ENCODE measurements around the gene HYPK. TPM values are rescaled to one million over a fixed set of nuclear protein-coding genes. Genes with fewer than 3 reads are reported as not detected.

The HYPK gene
- total RNA-seq, 1 experiment from 2014 or later = 16.9 TPM

GRCh38 chr15:43845421-43845820 lies 45.0 kb downstream of the HYPK start:
- DNase-seq (ENCODE audit: low spot score) = no peak

GRCh38 chr15:43851251-43851650 lies 50.9 kb downstream of the HYPK start:
- DNase-seq (ENCODE audit: low spot score) = no peak

- no peak for DNase-seq (ENCODE audit: low spot score)
These were observed 52.2 kb downstream of the HYPK start for GRCh38 chr15:43852607-43853006.

Small RNA genes within 50 kb of the gene (small RNA-seq; reads per million reads assigned to genes)
- gene MIR1282 = not detected

Other genes starting within 250 kb of the HYPK start
- 51.8 and 62.5 TPM in 2 replicates for gene PPIP5K1, start 210.4 kb upstream of the HYPK start, total RNA-seq (2014; rRNA removed; shearing (Covaris generic))
- gene CKMT1B, start 206.6 kb upstream of the HYPK start, total RNA-seq (2014; rRNA removed; shearing (Covaris generic)) = 2.6 and 7.6 TPM in 2 replicates
- 0.18 TPM in 1 of 2 replicates, not detected in the other for gene STRC, start 181.8 kb upstream of the HYPK start, total RNA-seq (2014; rRNA removed; shearing (Covaris generic))
- 2.9 and 5.0 TPM in 2 replicates for gene CATSPER2, start 151.8 kb upstream of the HYPK start, total RNA-seq (2014; rRNA removed; shearing (Covaris generic))
- gene CKMT1A, start 106.7 kb upstream of the HYPK start, total RNA-seq (2014; rRNA removed; shearing (Covaris generic)) = 1.9 and 2.7 TPM in 2 replicates
- gene PDIA3, start 54.2 kb upstream of the HYPK start, total RNA-seq (2014; rRNA removed; shearing (Covaris generic)) = 560 and 640 TPM in 2 replicates
- 94.9 and 101 TPM in 2 replicates for gene ELL3, start 23.6 kb upstream of the HYPK start, total RNA-seq (2014; rRNA removed; shearing (Covaris generic))
- 758 and 789 TPM in 2 replicates for gene SERF2, start 8.3 kb upstream of the HYPK start, total RNA-seq (2014; rRNA removed; shearing (Covaris generic))
- not detected in 2 replicates for gene SERINC4, start 379 bp upstream of the HYPK start, total RNA-seq (2014; rRNA removed; shearing (Covaris generic))
- 10.9 TPM in 2 replicates for gene MFAP1, start 24.1 kb downstream of the HYPK start, total RNA-seq (2014; rRNA removed; shearing (Covaris generic))
- 11.5 and 12.7 TPM in 2 replicates for gene WDR76, start 26.4 kb downstream of the HYPK start, total RNA-seq (2014; rRNA removed; shearing (Covaris generic))